BJ (cell line): ENCODE data around the gene MTMR2. TPM values are rescaled to one million over a fixed set of nuclear protein-coding genes. Genes with fewer than 3 reads are reported as not detected.
"Not testable (repeated sequence)": the region's sequence is repeated elsewhere in the genome, so short reads cannot be mapped to it uniquely, and the experiment has no call there.

ENCODE experiments used
- CTCF ChIA-PET: fragments of 350-600 bp; formaldehyde crosslinking; extraction: SDS; loops from one replicate; lab custom pipeline; 2021; ENCODE audit warnings: antibody characterized with exemption, inconsistent platforms; lab: Yijun Ruan, JAX
- POLR2A ChIA-PET: fragments of 300-600 bp; sonication (Branson Sonifier 250); formaldehyde crosslinking; extraction: SDS; loops from one replicate; lab custom pipeline; 2021; ENCODE audit warnings: antibody characterized with exemption; lab: Charles Lee
- DNase-seq: peaks from one replicate; pipeline ENCODE4 v3.0.0-alpha.2; 2011; ENCODE audit warnings: low read depth
- H3K27me3 ChIP-seq: 2 replicates; pipeline ENCODE4 v1.6.0; 2011; ENCODE audit warnings: low read length; ENCODE audit not compliant: control insufficient read depth, insufficient read depth
- H3K36me3 ChIP-seq: 2 replicates; pipeline ENCODE4 v1.5.1; 2011; ENCODE audit warnings: low read length; ENCODE audit not compliant: control insufficient read depth, insufficient read depth
- H3K4me3 ChIP-seq: 2 replicates; pipeline ENCODE4 v1.5.1; 2011; ENCODE audit warnings: low read depth, mild to moderate bottlenecking, control low read depth, low read length
- CTCF ChIP-seq: IDR thresholded peaks from 2 replicates; pipeline ENCODE4 v1.5.1; 2011; ENCODE audit warnings: low read depth, mild to moderate bottlenecking, control low read depth, inconsistent platforms, low read length, moderate library complexity; ENCODE audit not compliant: insufficient read depth
- polyA plus RNA-seq: library from polyadenylated mRNA; depleted of rRNA; stranded (reverse); fragments of >200 nt; gene quantifications from 2 replicates; pipeline ENCODE4 v1.2.3, GENCODE V29; 2011

Gene MTMR2
- polyA plus RNA-seq, 1 experiment, result 19.3 TPM

- no peak for DNase-seq
- Histone ChIP-seq H3K4me3 (no peak overlapping the region), H3K36me3 (no peaks in the 10 kb centered on the region), H3K27me3 (no peaks in the 10 kb centered on the region)
- ChIA-PET POLR2A (interaction anchor here (0.6 kb wide), 1 partner anchor 1003 kb away, joined by 3 read pairs; no protein-coding TSS in a partner anchor), CTCF (no interaction called here)
- no peak for TF ChIP-seq CTCF
These were observed 39.5 kb downstream of the MTMR2 start for GRCh38 chr11:95884376-95884775.

- Histone ChIP-seq H3K27me3 (no peaks in the 10 kb centered on the region), H3K36me3 (no peaks in the 10 kb centered on the region), H3K4me3 (no peak overlapping the region)
- no peak for DNase-seq
- ChIA-PET CTCF (no interaction called here), POLR2A (no interaction called here)
- no peak for TF ChIP-seq CTCF
These were observed 40.5 kb downstream of the MTMR2 start for GRCh38 chr11:95883381-95883780.

- no peaks in the 10 kb centered on the region for H3K27me3 ChIP-seq
- peak; percentile 99 for DNase-seq
- no peak overlapping the region for H3K4me3 ChIP-seq
- H3K36me3 ChIP-seq, result no peaks in the 10 kb centered on the region
- CTCF ChIA-PET, result no interaction called here
- no peak for TF ChIP-seq CTCF
- POLR2A ChIA-PET, result interaction anchor here (0.6 kb wide), 2 partner anchors 89 to 365 kb away, joined by 7 to 14 read pairs; no protein-coding TSS in a partner anchor
These were observed 46.6 kb downstream of the MTMR2 start for GRCh38 chr11:95877291-95877690.

GRCh38 chr11:95870877-95871276, 53.0 kb downstream of the MTMR2 start:
- H3K4me3 ChIP-seq, CTCF ChIA-PET, H3K27me3 ChIP-seq, H3K36me3 ChIP-seq, POLR2A ChIA-PET, DNase-seq: not testable (repeated sequence)

GRCh38 chr11:95867105-95867504, 56.8 kb downstream of the MTMR2 start:
- Histone ChIP-seq H3K36me3 (no peaks in the 10 kb centered on the region; the same call in none of the 2 replicates), H3K4me3 (no peak overlapping the region), H3K27me3 (no peaks in the 10 kb centered on the region)
- CTCF ChIA-PET, result no interaction called here
- no peak for DNase-seq
- no peak for TF ChIP-seq CTCF
- POLR2A ChIA-PET, result no interaction called here
